Measurements from ENCODE around the gene ARHGEF1.
"Not testable (repeated sequence)": the region's sequence is repeated elsewhere in the genome, so short reads cannot be mapped to it uniquely, and the experiment has no call there.

Gene ARHGEF1

GRCh38 chr19:41871573-41872383, 11.2 kb upstream of the ARHGEF1 start:
- H3F3A ChIP-seq (ENCODE audit: low read depth): peaks cover 22% of the 10 kb centered on the region; the same call in 1 of the 2 replicates
- H3K9me2 ChIP-seq (replicated peaks; ENCODE audit: low read depth, low read length): no peaks in the 10 kb centered on the region
- H3K79me2 ChIP-seq (ENCODE audit: insufficient read depth, low read length): peaks cover 26% of the 10 kb centered on the region
- H2AFZ ChIP-seq (ENCODE audit: low read length): no peak overlapping the region
- H3K36me3 ChIP-seq (ENCODE audit: insufficient read depth, low read length): peaks cover 52% of the 10 kb centered on the region; the same call in 1 of the 2 replicates
- peaks cover 36% of the 10 kb centered on the region for H4K20me1 ChIP-seq (ENCODE audit: insufficient read depth, low read length, poor library complexity, severe bottlenecking)
- H3K4me3 ChIP-seq (ENCODE audit: low read length, poor library complexity, severe bottlenecking): no peak overlapping the region
- H3K4me2 ChIP-seq (ENCODE audit: low read depth, low read length, poor library complexity, severe bottlenecking): no peak overlapping the region
- peaks cover 20% of the 10 kb centered on the region for H3K4me1 ChIP-seq (ENCODE audit: insufficient read depth, low read length, poor library complexity, severe bottlenecking)
- no peak for TF ChIP-seq EZH2phosphoT487 (IDR thresholded peaks at IDR 0.05; ENCODE audit: borderline replicate concordance)
- TF ChIP-seq, protein P1, sequence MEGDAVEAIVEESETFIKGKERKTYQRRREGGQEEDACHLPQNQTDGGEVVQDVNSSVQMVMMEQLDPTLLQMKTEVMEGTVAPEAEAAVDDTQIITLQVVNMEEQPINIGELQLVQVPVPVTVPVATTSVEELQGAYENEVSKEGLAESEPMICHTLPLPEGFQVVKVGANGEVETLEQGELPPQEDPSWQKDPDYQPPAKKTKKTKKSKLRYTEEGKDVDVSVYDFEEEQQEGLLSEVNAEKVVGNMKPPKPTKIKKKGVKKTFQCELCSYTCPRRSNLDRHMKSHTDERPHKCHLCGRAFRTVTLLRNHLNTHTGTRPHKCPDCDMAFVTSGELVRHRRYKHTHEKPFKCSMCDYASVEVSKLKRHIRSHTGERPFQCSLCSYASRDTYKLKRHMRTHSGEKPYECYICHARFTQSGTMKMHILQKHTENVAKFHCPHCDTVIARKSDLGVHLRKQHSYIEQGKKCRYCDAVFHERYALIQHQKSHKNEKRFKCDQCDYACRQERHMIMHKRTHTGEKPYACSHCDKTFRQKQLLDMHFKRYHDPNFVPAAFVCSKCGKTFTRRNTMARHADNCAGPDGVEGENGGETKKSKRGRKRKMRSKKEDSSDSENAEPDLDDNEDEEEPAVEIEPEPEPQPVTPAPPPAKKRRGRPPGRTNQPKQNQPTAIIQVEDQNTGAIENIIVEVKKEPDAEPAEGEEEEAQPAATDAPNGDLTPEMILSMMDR (conservative IDR thresholded peaks at IDR 0.05; ENCODE audit: low read length): no peak
- no peaks in the 10 kb centered on the region for H3K27me3 ChIP-seq (ENCODE audit: insufficient read depth, low read length, poor library complexity, severe bottlenecking)
- no peaks in the 10 kb centered on the region for H3K9me3 ChIP-seq (ENCODE audit: insufficient read depth, low read depth, low read length)
- H3K9ac ChIP-seq (ENCODE audit: low read depth, low read length, poor library complexity, severe bottlenecking): no peak overlapping the region

DNA sequence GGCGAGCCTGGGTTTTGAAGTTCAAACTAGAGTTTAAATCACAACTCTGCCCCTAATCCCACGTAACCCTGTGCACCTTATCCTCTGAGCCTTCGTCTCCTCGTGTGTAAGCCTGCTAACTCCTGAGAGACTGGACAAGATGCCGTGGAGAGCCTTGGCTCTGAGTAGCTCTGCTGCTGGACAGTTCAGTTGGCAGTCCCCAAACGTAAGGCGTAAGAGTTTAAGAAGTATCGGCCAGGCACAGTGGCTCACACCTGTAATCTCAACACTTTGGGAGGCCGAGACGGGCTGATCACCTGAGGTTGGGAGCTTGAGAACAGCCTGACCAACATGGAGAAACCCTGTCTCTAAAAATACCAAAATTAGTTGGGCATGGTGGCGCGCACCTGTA, 10.6 kb upstream of the ARHGEF1 start:
- TF ChIP-seq, protein P1 (conservative IDR thresholded peaks at IDR 0.05; ENCODE audit: low read length): no peak
- TF ChIP-seq EZH2phosphoT487 (IDR thresholded peaks at IDR 0.05; ENCODE audit: borderline replicate concordance): no peak
- H3K4me3 ChIP-seq (ENCODE audit: low read length, poor library complexity, severe bottlenecking): no peak overlapping the region
- no peaks in the 10 kb centered on the region for H3K27me3 ChIP-seq (ENCODE audit: insufficient read depth, low read length, poor library complexity, severe bottlenecking)
- H3K79me2 ChIP-seq (ENCODE audit: insufficient read depth, low read length): peaks cover 21% of the 10 kb centered on the region
- H3K9me3 ChIP-seq (ENCODE audit: insufficient read depth, low read depth, low read length): no peaks in the 10 kb centered on the region
- H3F3A ChIP-seq (ENCODE audit: low read depth): peaks cover 22% of the 10 kb centered on the region; the same call in 1 of the 2 replicates
- H3K4me1 ChIP-seq (ENCODE audit: insufficient read depth, low read length, poor library complexity, severe bottlenecking): peaks cover 26% of the 10 kb centered on the region
- no peak overlapping the region for H3K9ac ChIP-seq (ENCODE audit: low read depth, low read length, poor library complexity, severe bottlenecking)
- H3K9me2 ChIP-seq (replicated peaks; ENCODE audit: low read depth, low read length): no peaks in the 10 kb centered on the region
- peaks cover 30% of the 10 kb centered on the region for H4K20me1 ChIP-seq (ENCODE audit: insufficient read depth, low read length, poor library complexity, severe bottlenecking)
- no peak overlapping the region for H2AFZ ChIP-seq (ENCODE audit: low read length)
- H3K4me2 ChIP-seq (ENCODE audit: low read depth, low read length, poor library complexity, severe bottlenecking): no peak overlapping the region
- H3K36me3 ChIP-seq (ENCODE audit: insufficient read depth, low read length): peaks cover 50% of the 10 kb centered on the region; the same call in 1 of the 2 replicates

GRCh38 chr19:41872775-41873647, 10.0 kb upstream of the ARHGEF1 start:
- Histone ChIP-seq H3K4me3 (ENCODE audit: low read length, poor library complexity, severe bottlenecking) (no peak overlapping the region), H2AFZ (ENCODE audit: low read length) (no peak overlapping the region), H3K9me3 (ENCODE audit: insufficient read depth, low read depth, low read length) (no peaks in the 10 kb centered on the region), H3K27me3 (ENCODE audit: insufficient read depth, low read length, poor library complexity, severe bottlenecking) (no peaks in the 10 kb centered on the region), H3K79me2 (ENCODE audit: insufficient read depth, low read length) (peaks cover 21% of the 10 kb centered on the region), H3K4me1 (ENCODE audit: insufficient read depth, low read length, poor library complexity, severe bottlenecking) (peaks cover 28% of the 10 kb centered on the region), H3F3A (ENCODE audit: low read depth) (peaks cover 22% of the 10 kb centered on the region; the same call in 1 of the 2 replicates), H3K9ac (ENCODE audit: low read depth, low read length, poor library complexity, severe bottlenecking) (no peak overlapping the region), H3K36me3 (ENCODE audit: insufficient read depth, low read length) (peaks cover 43% of the 10 kb centered on the region; the same call in 1 of the 2 replicates), H3K4me2 (ENCODE audit: low read depth, low read length, poor library complexity, severe bottlenecking) (no peak overlapping the region), H3K9me2 (replicated peaks; ENCODE audit: low read depth, low read length) (no peaks in the 10 kb centered on the region), H4K20me1 (ENCODE audit: insufficient read depth, low read length, poor library complexity, severe bottlenecking) (peaks cover 23% of the 10 kb centered on the region)
- TF ChIP-seq EZH2phosphoT487 (IDR thresholded peaks at IDR 0.05; ENCODE audit: borderline replicate concordance): no peak
- TF ChIP-seq, protein P1 (conservative IDR thresholded peaks at IDR 0.05; ENCODE audit: low read length): peak; percentile 89

- H3K4me1 ChIP-seq (ENCODE audit: insufficient read depth, low read length, poor library complexity, severe bottlenecking): peaks cover 33% of the 10 kb centered on the region
- H3K79me2 ChIP-seq (ENCODE audit: insufficient read depth, low read length): peaks cover 27% of the 10 kb centered on the region
- peak overlapping the region; percentile 81 for H3K9ac ChIP-seq (ENCODE audit: low read depth, low read length, poor library complexity, severe bottlenecking)
- H3K36me3 ChIP-seq (ENCODE audit: insufficient read depth, low read length): peaks cover 17% of the 10 kb centered on the region; the same call in 1 of the 2 replicates
- H3K4me3 ChIP-seq (ENCODE audit: low read length, poor library complexity, severe bottlenecking): peak overlapping the region; percentile 34
- H3K9me2 ChIP-seq (replicated peaks; ENCODE audit: low read depth, low read length); H2AFZ ChIP-seq (ENCODE audit: low read length); H3K9me3 ChIP-seq (ENCODE audit: insufficient read depth, low read depth, low read length); H4K20me1 ChIP-seq (ENCODE audit: insufficient read depth, low read length, poor library complexity, severe bottlenecking); H3K27me3 ChIP-seq (ENCODE audit: insufficient read depth, low read length, poor library complexity, severe bottlenecking): not testable (repeated sequence)
- H3F3A ChIP-seq (ENCODE audit: low read depth): peaks cover 22% of the 10 kb centered on the region; the same call in 1 of the 2 replicates
- H3K4me2 ChIP-seq (ENCODE audit: low read depth, low read length, poor library complexity, severe bottlenecking): peak overlapping the region; percentile 57
Measured at GRCh38 chr19:41875973-41876372, 7.0 kb upstream of the ARHGEF1 start.
